ENCODE data around the gene RPS16. TPM values are rescaled to one million over a fixed set of nuclear protein-coding genes. Genes with fewer than 3 reads are reported as not detected.
"Not testable (repeated sequence)": the region's sequence is repeated elsewhere in the genome, so short reads cannot be mapped to it uniquely, and the experiment has no call there.

RPS16 gene
- total and polyA plus RNA-seq, 2 experiments from 2014 or later = 207 to 1,901 TPM

DNA sequence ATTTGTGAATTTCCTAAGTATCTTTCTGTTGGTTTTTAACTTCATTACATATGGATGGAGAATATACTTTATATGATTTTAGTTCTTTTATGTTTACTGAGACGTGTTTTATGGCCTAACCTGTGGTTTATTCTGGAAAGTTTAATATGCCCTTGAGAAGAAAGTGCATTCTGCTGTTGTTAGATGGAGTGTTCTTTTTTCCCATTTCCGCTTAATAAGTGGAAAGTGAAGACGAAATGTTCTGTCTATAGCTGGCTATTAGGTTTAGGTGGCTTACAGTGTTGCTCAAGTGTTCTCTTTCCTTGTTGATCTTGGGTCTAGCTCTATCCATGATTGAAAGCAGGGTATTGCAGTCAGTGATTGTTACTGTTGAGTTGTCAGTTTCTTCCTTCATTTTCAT lies 27.7 kb upstream of the RPS16 start (continued):
- TF ChIP-seq, protein P1, sequence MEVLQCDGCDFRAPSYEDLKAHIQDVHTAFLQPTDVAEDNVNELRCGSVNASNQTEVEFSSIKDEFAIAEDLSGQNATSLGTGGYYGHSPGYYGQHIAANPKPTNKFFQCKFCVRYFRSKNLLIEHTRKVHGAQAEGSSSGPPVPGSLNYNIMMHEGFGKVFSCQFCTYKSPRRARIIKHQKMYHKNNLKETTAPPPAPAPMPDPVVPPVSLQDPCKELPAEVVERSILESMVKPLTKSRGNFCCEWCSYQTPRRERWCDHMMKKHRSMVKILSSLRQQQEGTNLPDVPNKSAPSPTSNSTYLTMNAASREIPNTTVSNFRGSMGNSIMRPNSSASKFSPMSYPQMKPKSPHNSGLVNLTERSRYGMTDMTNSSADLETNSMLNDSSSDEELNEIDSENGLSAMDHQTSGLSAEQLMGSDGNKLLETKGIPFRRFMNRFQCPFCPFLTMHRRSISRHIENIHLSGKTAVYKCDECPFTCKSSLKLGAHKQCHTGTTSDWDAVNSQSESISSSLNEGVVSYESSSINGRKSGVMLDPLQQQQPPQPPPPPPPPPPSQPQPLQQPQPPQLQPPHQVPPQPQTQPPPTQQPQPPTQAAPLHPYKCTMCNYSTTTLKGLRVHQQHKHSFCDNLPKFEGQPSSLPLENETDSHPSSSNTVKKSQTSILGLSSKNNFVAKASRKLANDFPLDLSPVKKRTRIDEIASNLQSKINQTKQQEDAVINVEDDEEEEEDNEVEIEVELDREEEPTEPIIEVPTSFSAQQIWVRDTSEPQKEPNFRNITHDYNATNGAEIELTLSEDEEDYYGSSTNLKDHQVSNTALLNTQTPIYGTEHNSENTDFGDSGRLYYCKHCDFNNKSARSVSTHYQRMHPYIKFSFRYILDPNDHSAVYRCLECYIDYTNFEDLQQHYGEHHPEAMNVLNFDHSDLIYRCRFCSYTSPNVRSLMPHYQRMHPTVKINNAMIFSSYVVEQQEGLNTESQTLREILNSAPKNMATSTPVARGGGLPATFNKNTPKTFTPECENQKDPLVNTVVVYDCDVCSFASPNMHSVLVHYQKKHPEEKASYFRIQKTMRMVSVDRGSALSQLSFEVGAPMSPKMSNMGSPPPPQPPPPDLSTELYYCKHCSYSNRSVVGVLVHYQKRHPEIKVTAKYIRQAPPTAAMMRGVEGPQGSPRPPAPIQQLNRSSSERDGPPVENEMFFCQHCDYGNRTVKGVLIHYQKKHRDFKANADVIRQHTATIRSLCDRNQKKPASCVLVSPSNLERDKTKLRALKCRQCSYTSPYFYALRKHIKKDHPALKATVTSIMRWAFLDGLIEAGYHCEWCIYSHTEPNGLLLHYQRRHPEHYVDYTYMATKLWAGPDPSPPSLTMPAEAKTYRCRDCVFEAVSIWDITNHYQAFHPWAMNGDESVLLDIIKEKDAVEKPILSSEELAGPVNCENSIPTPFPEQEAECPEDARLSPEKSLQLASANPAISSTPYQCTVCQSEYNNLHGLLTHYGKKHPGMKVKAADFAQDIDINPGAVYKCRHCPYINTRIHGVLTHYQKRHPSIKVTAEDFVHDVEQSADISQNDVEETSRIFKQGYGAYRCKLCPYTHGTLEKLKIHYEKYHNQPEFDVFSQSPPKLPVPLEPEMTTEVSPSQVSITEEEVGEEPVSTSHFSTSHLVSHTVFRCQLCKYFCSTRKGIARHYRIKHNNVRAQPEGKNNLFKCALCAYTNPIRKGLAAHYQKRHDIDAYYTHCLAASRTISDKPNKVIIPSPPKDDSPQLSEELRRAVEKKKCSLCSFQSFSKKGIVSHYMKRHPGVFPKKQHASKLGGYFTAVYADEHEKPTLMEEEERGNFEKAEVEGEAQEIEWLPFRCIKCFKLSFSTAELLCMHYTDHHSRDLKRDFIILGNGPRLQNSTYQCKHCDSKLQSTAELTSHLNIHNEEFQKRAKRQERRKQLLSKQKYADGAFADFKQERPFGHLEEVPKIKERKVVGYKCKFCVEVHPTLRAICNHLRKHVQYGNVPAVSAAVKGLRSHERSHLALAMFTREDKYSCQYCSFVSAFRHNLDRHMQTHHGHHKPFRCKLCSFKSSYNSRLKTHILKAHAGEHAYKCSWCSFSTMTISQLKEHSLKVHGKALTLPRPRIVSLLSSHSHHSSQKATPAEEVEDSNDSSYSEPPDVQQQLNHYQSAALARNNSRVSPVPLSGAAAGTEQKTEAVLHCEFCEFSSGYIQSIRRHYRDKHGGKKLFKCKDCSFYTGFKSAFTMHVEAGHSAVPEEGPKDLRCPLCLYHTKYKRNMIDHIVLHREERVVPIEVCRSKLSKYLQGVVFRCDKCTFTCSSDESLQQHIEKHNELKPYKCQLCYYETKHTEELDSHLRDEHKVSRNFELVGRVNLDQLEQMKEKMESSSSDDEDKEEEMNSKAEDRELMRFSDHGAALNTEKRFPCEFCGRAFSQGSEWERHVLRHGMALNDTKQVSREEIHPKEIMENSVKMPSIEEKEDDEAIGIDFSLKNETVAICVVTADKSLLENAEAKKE (CRISPR knock-in tag; IDR thresholded peaks at IDR 0.05) = no peak
- TF ChIP-seq, protein P2, sequence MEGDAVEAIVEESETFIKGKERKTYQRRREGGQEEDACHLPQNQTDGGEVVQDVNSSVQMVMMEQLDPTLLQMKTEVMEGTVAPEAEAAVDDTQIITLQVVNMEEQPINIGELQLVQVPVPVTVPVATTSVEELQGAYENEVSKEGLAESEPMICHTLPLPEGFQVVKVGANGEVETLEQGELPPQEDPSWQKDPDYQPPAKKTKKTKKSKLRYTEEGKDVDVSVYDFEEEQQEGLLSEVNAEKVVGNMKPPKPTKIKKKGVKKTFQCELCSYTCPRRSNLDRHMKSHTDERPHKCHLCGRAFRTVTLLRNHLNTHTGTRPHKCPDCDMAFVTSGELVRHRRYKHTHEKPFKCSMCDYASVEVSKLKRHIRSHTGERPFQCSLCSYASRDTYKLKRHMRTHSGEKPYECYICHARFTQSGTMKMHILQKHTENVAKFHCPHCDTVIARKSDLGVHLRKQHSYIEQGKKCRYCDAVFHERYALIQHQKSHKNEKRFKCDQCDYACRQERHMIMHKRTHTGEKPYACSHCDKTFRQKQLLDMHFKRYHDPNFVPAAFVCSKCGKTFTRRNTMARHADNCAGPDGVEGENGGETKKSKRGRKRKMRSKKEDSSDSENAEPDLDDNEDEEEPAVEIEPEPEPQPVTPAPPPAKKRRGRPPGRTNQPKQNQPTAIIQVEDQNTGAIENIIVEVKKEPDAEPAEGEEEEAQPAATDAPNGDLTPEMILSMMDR (conservative IDR thresholded peaks at IDR 0.05; ENCODE audit: low read depth in 2 of 2) = no peak
- no peak for TF ChIP-seq POLR2AphosphoS5 (IDR thresholded peaks at IDR 0.05; ENCODE audit: low read depth)
- no peak for TF ChIP-seq NANOG (IDR thresholded peaks at IDR 0.05; ENCODE audit: borderline replicate concordance)

DNA sequence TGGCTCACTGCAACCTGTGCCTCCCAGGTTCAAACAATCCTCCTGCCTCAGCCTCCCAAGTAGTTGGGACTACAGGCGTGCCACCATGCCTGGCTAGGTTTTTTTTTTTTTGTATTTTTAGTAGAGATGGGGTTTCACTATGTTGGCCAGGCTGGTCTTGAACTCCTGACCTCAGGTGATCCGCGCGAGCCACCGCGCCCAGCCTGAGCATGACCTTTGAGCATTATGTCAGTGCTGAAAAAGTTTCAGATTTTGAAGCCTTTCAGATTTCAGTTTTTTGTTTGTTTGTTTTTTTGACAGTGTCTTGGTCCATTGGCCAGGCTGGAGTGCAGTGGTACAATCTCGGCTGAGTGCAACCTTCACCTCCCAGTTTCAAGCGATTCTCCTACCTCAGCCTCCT lies 15.5 kb upstream of the RPS16 start:
- not testable (repeated sequence) for H3K36me3 ChIP-seq (ENCODE audit: insufficient read depth); H3K27ac Mint-ChIP-seq; H3K27me3 ChIP-seq (ENCODE audit: insufficient read depth); ATAC-seq; H3K4me3 Mint-ChIP-seq; H3F3A ChIP-seq (replicated peaks; ENCODE audit: low read depth); H3K4me1 Mint-ChIP-seq; DNase-seq (ENCODE audit: low spot score); H3K27me3 Mint-ChIP-seq (ENCODE audit: insufficient read depth, low read depth, poor library complexity); H3K9me2 ChIP-seq (ENCODE audit: insufficient read depth); H3K9me3 Mint-ChIP-seq; H3K4me1 ChIP-seq (ENCODE audit: insufficient read depth); H3K4me2 ChIP-seq; H3K27ac ChIP-seq (ENCODE audit: low read depth); H3K4me3 ChIP-seq; H2AFZ ChIP-seq
- peaks cover 47% of the 10 kb centered on the region for H3K36me3 Mint-ChIP-seq (ENCODE audit: low read depth)
- Histone ChIP-seq H3K79me2 (replicated peaks; ENCODE audit: insufficient read depth) (peaks cover 95% of the 10 kb centered on the region), H4K20me1 (replicated peaks; ENCODE audit: insufficient read depth) (peaks cover 31% of the 10 kb centered on the region)

Data from GM23338 (cell line).